HCT116 (cell line): ENCODE data around the gene LRRC15. TPM values are rescaled to one million over a fixed set of nuclear protein-coding genes. Genes with fewer than 3 reads are reported as not detected.

Source experiments
- ATAC-seq: fragments of 200-7000 bp; cut with Tn5 transposase; 2 replicates; pipeline ENCODE4 v1.9.1; 2020; ENCODE audit warnings: mild to moderate bottlenecking, moderate library complexity
- BruUV-seq: library from RNA; stranded (reverse); fragments of 400-500 nt; replicated peaks from 2 replicates; lab custom pipeline; 2021; lab: Mats Ljungman, UMichigan
- CTCF ChIA-PET: fragments of 300-600 bp; sonication (Branson Sonifier 250); formaldehyde crosslinking; loops from one replicate; lab custom pipeline; 2021; ENCODE audit warnings: antibody characterized with exemption; lab: Charles Lee
- POLR2A ChIA-PET: fragments of 300-600, 350-600 bp; sonication (Branson Sonifier 250); formaldehyde crosslinking; loops from one replicate; lab custom pipeline; 2021; ENCODE audit warnings: antibody characterized with exemption; lab: Charles Lee
- RAD21 ChIA-PET, 2 experiments: fragments of 300-600 bp; sonication (Branson Sonifier 250); formaldehyde crosslinking; loops; one replicate each; lab custom pipeline; 2023; ENCODE audit warnings: low total read pairs in 2 of 2; ENCODE audit not compliant: uncharacterized antibody in 2 of 2, unreplicated experiment in 2 of 2, low non-redundant PET in 1 of 2; lab: Charles Lee
- DNase-seq: peaks from one replicate; pipeline ENCODE4 v3.0.0-alpha.2; 2010; ENCODE audit warnings: low read depth, low spot score
- H2AFZ ChIP-seq: fragments of 200-600 bp; shearing (Covaris generic), sonication (generic); 2 replicates; pipeline ENCODE4 v1.6.1; 2017; ENCODE audit warnings: low read depth, mixed run types, mixed read lengths, antibody characterized with exemption, low read length; ENCODE audit not compliant: poor library complexity, severe bottlenecking
- H3K27ac ChIP-seq: 2 replicates; pipeline ENCODE4 v1.5.1; 2012; ENCODE audit warnings: low read depth, low read length
- H3K27me3 ChIP-seq: fragments of 200-600 bp; sonication (generic); 2 replicates; pipeline ENCODE4 v1.6.1; 2016; ENCODE audit warnings: mixed run types, low read length, mixed read lengths; ENCODE audit not compliant: insufficient read depth
- H3K36me3 ChIP-seq, 2 experiments: fragments of 200-500 bp in 1 of 2; fragments of 200-600 bp in 1 of 2; sonication (Bioruptor generic) in 1 of 2; sonication (generic) in 1 of 2; 2 replicates each; pipeline versions ENCODE4 v1.5.1 to v1.6.1; 2014 to 2016; ENCODE audit warnings: low read length in 2 of 2, inconsistent platforms in 1 of 2, mixed read lengths in 1 of 2, mixed run types in 1 of 2; ENCODE audit not compliant: insufficient read depth in 2 of 2, control insufficient read depth in 1 of 2
- H3K4me1 ChIP-seq, 2 experiments: fragments of 200-600 bp in 1 of 2; sonication (generic) in 1 of 2; 2 replicates each; pipeline versions ENCODE4 v1.5.1 to v1.6.1; 2012 to 2017; ENCODE audit warnings: low read length in 2 of 2, inconsistent platforms in 1 of 2, mild to moderate bottlenecking in 1 of 2, mixed read lengths in 1 of 2, mixed run types in 1 of 2, moderate library complexity in 1 of 2; ENCODE audit not compliant: insufficient read depth in 2 of 2, control insufficient read depth in 1 of 2
- H3K4me2 ChIP-seq: fragments of 200-600 bp; sonication (generic); 2 replicates; pipeline ENCODE4 v1.6.1; 2017; ENCODE audit warnings: mixed run types, low read length, mixed read lengths
- H3K4me3 ChIP-seq, 2 experiments: fragments of 200-600 bp in 1 of 2; sonication (generic) in 1 of 2; replicated peaks in 1 of 2; 2 replicates each; pipeline ENCODE4 v1.5.1; 2011 to 2016; ENCODE audit warnings: low read length in 2 of 2, control low read depth in 1 of 2, low read depth in 1 of 2, mild to moderate bottlenecking in 1 of 2, mixed read lengths in 1 of 2, mixed run types in 1 of 2
- H3K79me2 ChIP-seq: fragments of 200-600 bp; sonication (generic); 2 replicates; pipeline ENCODE4 v1.6.1; 2017; ENCODE audit warnings: mild to moderate bottlenecking, mixed run types, low read length, moderate library complexity, mixed read lengths; ENCODE audit not compliant: insufficient read depth
- H3K9ac ChIP-seq: fragments of 200-600 bp; sonication (generic); 2 replicates; pipeline ENCODE4 v1.6.1; 2016; ENCODE audit warnings: low read length, mixed read lengths
- H3K9me2 ChIP-seq: fragments of 200-600 bp; sonication (generic), shearing (Covaris generic); 2 replicates; pipeline ENCODE4 v1.6.1; 2017; ENCODE audit warnings: mixed run types, mild to moderate bottlenecking, moderate library complexity; ENCODE audit not compliant: insufficient read depth
- H3K9me3 ChIP-seq, 2 experiments: fragments of 200-500 bp in 1 of 2; fragments of 200-600 bp in 1 of 2; sonication (Bioruptor generic) in 1 of 2; sonication (generic) in 1 of 2; 2 replicates each; pipeline ENCODE4 v1.6.1; 2014 to 2017; ENCODE audit warnings: low read length in 2 of 2, mixed read lengths in 2 of 2, inconsistent platforms in 1 of 2, low read depth in 1 of 2, mild to moderate bottlenecking in 1 of 2, mixed run types in 1 of 2, moderate library complexity in 1 of 2; ENCODE audit not compliant: control insufficient read depth in 1 of 2, insufficient read depth in 1 of 2
- H4K20me1 ChIP-seq: fragments of 200-600 bp; sonication (generic), shearing (Covaris generic); 2 replicates; pipeline ENCODE4 v1.6.1; 2017; ENCODE audit warnings: mixed run types, mild to moderate bottlenecking, moderate library complexity; ENCODE audit not compliant: insufficient read depth
- CEBPB ChIP-seq: IDR thresholded peaks from 2 replicates; pipeline ENCODE4 v1.6.1; 2012; ENCODE audit warnings: low read depth
- EGR1 ChIP-seq: IDR thresholded peaks from 2 replicates; pipeline ENCODE4 v1.6.1; 2012; ENCODE audit warnings: low read depth
- ELF1 ChIP-seq: IDR thresholded peaks from 2 replicates; pipeline ENCODE4 v1.6.1; 2012; ENCODE audit warnings: low read depth, borderline replicate concordance
- EZH2phosphoT487 ChIP-seq: fragments of 200-600 bp; IDR thresholded peaks from 2 replicates; pipeline ENCODE4 v1.6.1; 2018; ENCODE audit warnings: antibody characterized with exemption, borderline replicate concordance
- POLR2A ChIP-seq: IDR thresholded peaks from 2 replicates; pipeline ENCODE4 v1.7.0; 2011; ENCODE audit warnings: borderline replicate concordance; ENCODE audit not compliant: insufficient read depth, insufficient read length; ENCODE audit errors: extremely low read depth
- POLR2AphosphoS5 ChIP-seq: IDR thresholded peaks from 2 replicates; pipeline ENCODE4 v1.6.1; 2011; ENCODE audit warnings: mild to moderate bottlenecking, low read depth, low read length, moderate library complexity
- RAD21 ChIP-seq: IDR thresholded peaks from 2 replicates; pipeline ENCODE4 v1.6.1; 2012; ENCODE audit warnings: low read depth, mild to moderate bottlenecking
- SIN3A ChIP-seq: IDR thresholded peaks from 2 replicates; pipeline ENCODE4 v1.6.1; 2012; ENCODE audit warnings: low read depth
- SP1 ChIP-seq: IDR thresholded peaks from 2 replicates; pipeline ENCODE4 v1.6.1; 2012; ENCODE audit warnings: low read depth
- SRF ChIP-seq: IDR thresholded peaks from 2 replicates; pipeline ENCODE4 v1.6.1; 2012; ENCODE audit warnings: low read depth
- ZFX ChIP-seq: fragments of 450-650 bp; IDR thresholded peaks from 2 replicates; pipeline ENCODE4 v1.6.1; 2017
- intact Hi-C: fragments of 100-400 bp; cut with micrococcal nuclease; formaldehyde crosslinking; loops from 2 replicates; pipeline ENCODE4 v1.10.0; 2022
- total RNA-seq: library from RNA; stranded (reverse); gene quantifications from one replicate; pipeline ENCODE4 v1.2.1, GENCODE V29; 2021; ENCODE audit not compliant: unreplicated experiment
- TF ChIP-seq, protein P1 (sequence below): IDR thresholded peaks from 2 replicates; pipeline ENCODE4 v1.6.1; 2011; ENCODE audit warnings: mild to moderate bottlenecking, low read length, moderate library complexity; ENCODE audit not compliant: insufficient replicate concordance; ENCODE audit errors: extremely low read depth
- TF ChIP-seq, protein P2 (sequence below): IDR thresholded peaks from 2 replicates; pipeline ENCODE4 v1.6.1; 2012; ENCODE audit warnings: low read depth
- TF ChIP-seq, protein P3 (sequence below), 3 experiments: fragments of 200-600 bp in 1 of 3; sonication (generic) in 1 of 3; IDR thresholded peaks in 2 of 3; conservative IDR thresholded peaks in 1 of 3; 2 replicates each; pipeline ENCODE4 v1.5.1; 2012 to 2017; ENCODE audit warnings: low read depth in 2 of 3, low read length in 2 of 3, antibody characterized with exemption in 1 of 3, borderline replicate concordance in 1 of 3, control low read depth in 1 of 3, mild to moderate bottlenecking in 1 of 3, mixed read lengths in 1 of 3, mixed run types in 1 of 3, moderate library complexity in 1 of 3; ENCODE audit not compliant: insufficient read depth in 1 of 3

LRRC15 gene
- total RNA-seq, 1 experiment from 2014 or later: not detected

DNA sequence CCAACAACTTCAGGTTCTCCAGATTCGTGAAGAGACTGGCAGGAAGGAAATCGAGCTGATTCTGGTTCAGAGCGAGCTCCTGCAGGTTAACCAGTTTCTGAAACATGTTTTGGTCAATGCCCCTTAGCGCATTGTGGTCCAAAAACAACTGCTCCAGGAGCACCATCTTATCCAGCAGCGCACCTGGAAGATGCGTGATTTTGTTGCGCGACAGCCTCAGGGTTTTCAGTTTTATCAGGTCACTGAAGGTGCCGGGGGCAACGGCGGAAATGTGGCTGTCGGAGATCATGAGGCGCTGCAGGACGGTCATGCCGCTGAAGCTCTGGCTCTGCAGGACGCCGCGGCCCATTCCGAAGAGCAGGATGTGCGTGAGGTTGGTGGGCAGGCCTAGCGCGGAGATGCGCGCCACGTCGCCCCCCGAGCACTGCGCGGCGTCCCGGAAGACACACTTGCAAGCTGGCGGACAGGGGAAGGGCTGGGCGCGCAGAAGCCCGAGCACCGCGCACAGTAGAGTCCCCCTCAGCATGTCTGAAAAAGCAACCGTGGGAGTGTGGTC is 28.3 kb upstream of the LRRC15 start:
- H2AFZ ChIP-seq: no peak overlapping the region
- ChIA-PET CTCF (interaction anchor here (0.8 kb wide), 1 partner anchor 10 kb away, joined by 3 read pairs; no protein-coding TSS in a partner anchor), POLR2A (no interaction called here), RAD21 (no interaction called here)
- no peak overlapping the region for H3K4me3 ChIP-seq
- no peak overlapping the region for H3K27ac ChIP-seq
- no peak for ATAC-seq
- no peaks in the 10 kb centered on the region for H3K79me2 ChIP-seq
- H3K9me3 ChIP-seq: no peaks in the 10 kb centered on the region
- no peaks in the 10 kb centered on the region for H4K20me1 ChIP-seq
- no peak for DNase-seq
- no peaks in the 10 kb centered on the region for H3K36me3 ChIP-seq
- no peak overlapping the region for H3K4me2 ChIP-seq
- BruUV-seq: no TSS peak
- no peaks in the 10 kb centered on the region for H3K4me1 ChIP-seq
- H3K27me3 ChIP-seq: no peaks in the 10 kb centered on the region
- H3K9me2 ChIP-seq: no peaks in the 10 kb centered on the region
- TF ChIP-seq SP1 (no peak), POLR2AphosphoS5 (no peak), CEBPB (no peak), SIN3A (no peak), SRF (no peak), EZH2phosphoT487 (no peak), ELF1 (no peak), EGR1 (no peak), POLR2A (no peak), RAD21 (no peak), ZFX (no peak)
- TF ChIP-seq, protein P1, sequence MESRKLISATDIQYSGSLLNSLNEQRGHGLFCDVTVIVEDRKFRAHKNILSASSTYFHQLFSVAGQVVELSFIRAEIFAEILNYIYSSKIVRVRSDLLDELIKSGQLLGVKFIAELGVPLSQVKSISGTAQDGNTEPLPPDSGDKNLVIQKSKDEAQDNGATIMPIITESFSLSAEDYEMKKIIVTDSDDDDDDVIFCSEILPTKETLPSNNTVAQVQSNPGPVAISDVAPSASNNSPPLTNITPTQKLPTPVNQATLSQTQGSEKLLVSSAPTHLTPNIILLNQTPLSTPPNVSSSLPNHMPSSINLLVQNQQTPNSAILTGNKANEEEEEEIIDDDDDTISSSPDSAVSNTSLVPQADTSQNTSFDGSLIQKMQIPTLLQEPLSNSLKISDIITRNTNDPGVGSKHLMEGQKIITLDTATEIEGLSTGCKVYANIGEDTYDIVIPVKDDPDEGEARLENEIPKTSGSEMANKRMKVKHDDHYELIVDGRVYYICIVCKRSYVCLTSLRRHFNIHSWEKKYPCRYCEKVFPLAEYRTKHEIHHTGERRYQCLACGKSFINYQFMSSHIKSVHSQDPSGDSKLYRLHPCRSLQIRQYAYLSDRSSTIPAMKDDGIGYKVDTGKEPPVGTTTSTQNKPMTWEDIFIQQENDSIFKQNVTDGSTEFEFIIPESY: no peak
- TF ChIP-seq, protein P2, sequence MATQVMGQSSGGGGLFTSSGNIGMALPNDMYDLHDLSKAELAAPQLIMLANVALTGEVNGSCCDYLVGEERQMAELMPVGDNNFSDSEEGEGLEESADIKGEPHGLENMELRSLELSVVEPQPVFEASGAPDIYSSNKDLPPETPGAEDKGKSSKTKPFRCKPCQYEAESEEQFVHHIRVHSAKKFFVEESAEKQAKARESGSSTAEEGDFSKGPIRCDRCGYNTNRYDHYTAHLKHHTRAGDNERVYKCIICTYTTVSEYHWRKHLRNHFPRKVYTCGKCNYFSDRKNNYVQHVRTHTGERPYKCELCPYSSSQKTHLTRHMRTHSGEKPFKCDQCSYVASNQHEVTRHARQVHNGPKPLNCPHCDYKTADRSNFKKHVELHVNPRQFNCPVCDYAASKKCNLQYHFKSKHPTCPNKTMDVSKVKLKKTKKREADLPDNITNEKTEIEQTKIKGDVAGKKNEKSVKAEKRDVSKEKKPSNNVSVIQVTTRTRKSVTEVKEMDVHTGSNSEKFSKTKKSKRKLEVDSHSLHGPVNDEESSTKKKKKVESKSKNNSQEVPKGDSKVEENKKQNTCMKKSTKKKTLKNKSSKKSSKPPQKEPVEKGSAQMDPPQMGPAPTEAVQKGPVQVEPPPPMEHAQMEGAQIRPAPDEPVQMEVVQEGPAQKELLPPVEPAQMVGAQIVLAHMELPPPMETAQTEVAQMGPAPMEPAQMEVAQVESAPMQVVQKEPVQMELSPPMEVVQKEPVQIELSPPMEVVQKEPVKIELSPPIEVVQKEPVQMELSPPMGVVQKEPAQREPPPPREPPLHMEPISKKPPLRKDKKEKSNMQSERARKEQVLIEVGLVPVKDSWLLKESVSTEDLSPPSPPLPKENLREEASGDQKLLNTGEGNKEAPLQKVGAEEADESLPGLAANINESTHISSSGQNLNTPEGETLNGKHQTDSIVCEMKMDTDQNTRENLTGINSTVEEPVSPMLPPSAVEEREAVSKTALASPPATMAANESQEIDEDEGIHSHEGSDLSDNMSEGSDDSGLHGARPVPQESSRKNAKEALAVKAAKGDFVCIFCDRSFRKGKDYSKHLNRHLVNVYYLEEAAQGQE: no peak
- TF ChIP-seq, protein P3, sequence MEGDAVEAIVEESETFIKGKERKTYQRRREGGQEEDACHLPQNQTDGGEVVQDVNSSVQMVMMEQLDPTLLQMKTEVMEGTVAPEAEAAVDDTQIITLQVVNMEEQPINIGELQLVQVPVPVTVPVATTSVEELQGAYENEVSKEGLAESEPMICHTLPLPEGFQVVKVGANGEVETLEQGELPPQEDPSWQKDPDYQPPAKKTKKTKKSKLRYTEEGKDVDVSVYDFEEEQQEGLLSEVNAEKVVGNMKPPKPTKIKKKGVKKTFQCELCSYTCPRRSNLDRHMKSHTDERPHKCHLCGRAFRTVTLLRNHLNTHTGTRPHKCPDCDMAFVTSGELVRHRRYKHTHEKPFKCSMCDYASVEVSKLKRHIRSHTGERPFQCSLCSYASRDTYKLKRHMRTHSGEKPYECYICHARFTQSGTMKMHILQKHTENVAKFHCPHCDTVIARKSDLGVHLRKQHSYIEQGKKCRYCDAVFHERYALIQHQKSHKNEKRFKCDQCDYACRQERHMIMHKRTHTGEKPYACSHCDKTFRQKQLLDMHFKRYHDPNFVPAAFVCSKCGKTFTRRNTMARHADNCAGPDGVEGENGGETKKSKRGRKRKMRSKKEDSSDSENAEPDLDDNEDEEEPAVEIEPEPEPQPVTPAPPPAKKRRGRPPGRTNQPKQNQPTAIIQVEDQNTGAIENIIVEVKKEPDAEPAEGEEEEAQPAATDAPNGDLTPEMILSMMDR (IDR thresholded peaks at IDR 0.05 in 2 of 3, conservative IDR thresholded peaks at IDR 0.05 in 1 of 3; ENCODE audit: borderline replicate concordance in 1 of 3, insufficient read depth in 1 of 3, low read depth in 2 of 3, low read length in 2 of 3): no peak
- TF ChIP-seq, all 23 proteins: peak for 0
- intact Hi-C loops: no loop called here
- H3K9ac ChIP-seq: no peak overlapping the region
